SU-DHL-6 (cell line): ENCODE data around the gene GRIFIN.

Experiments used
- H2AFZ ChIP-seq: fragments of 200-600 bp; sonication (generic); 2 replicates; pipeline ENCODE4 v1.6.1; 2014; ENCODE audit warnings: low read depth, mild to moderate bottlenecking, moderate library complexity, mixed read lengths, antibody characterized with exemption, low read length; ENCODE audit not compliant: severe bottlenecking
- H3F3A ChIP-seq: fragments of 200-600 bp; shearing (Covaris generic); 2 replicates; pipeline ENCODE4 v1.6.0; 2016; ENCODE audit warnings: antibody characterized with exemption, mild to moderate bottlenecking; ENCODE audit not compliant: insufficient read depth
- H3K27ac ChIP-seq: fragments of 200-600 bp; sonication (generic); 2 replicates; pipeline ENCODE4 v1.5.1; 2016; ENCODE audit warnings: low read depth, mild to moderate bottlenecking, low read length, moderate library complexity, mixed read lengths
- H3K27me3 ChIP-seq: fragments of 200-600 bp; sonication (generic), shearing (Covaris generic); 2 replicates; pipeline ENCODE4 v1.6.0; 2014; ENCODE audit warnings: mild to moderate bottlenecking, low read length
- H3K36me3 ChIP-seq: fragments of 200-600 bp; sonication (generic); 2 replicates; pipeline ENCODE4 v1.6.1; 2014; ENCODE audit warnings: mild to moderate bottlenecking, low read length, mixed read lengths
- H3K4me2 ChIP-seq: fragments of 300-600, 200-600 bp; shearing (Covaris generic), sonication (generic); 2 replicates; pipeline ENCODE4 v1.6.0; 2014; ENCODE audit warnings: low read length, low read depth, mild to moderate bottlenecking; ENCODE audit not compliant: poor library complexity, severe bottlenecking
- H3K4me3 ChIP-seq: fragments of 200-600 bp; sonication (generic); 2 replicates; pipeline ENCODE4 v1.5.1; 2014; ENCODE audit warnings: antibody characterized with exemption, low read length, mild to moderate bottlenecking, mixed read lengths; ENCODE audit not compliant: insufficient read depth, poor library complexity, severe bottlenecking
- H3K79me2 ChIP-seq: fragments of 200-600 bp; sonication (generic); 2 replicates; pipeline ENCODE4 v1.6.1; 2014; ENCODE audit warnings: mild to moderate bottlenecking, low read length, moderate library complexity; ENCODE audit not compliant: insufficient read depth
- H3K9ac ChIP-seq: fragments of 200-600 bp; sonication (generic); 2 replicates; pipeline ENCODE4 v1.7.0; 2014; ENCODE audit warnings: mild to moderate bottlenecking, low read length
- H3K9me2 ChIP-seq: fragments of 200-600 bp; sonication (generic); replicated peaks from 2 replicates; pipeline ENCODE4 v1.6.1; 2014; ENCODE audit warnings: low read length; ENCODE audit not compliant: insufficient read depth
- H3K9me3 ChIP-seq: fragments of 200-600 bp; sonication (generic); 2 replicates; pipeline ENCODE4 v1.6.1; 2014; ENCODE audit warnings: low read length, mixed read lengths; ENCODE audit not compliant: insufficient read depth
- H4K20me1 ChIP-seq: fragments of 200-600 bp; sonication (generic); 2 replicates; pipeline ENCODE4 v1.6.1; 2014; ENCODE audit warnings: low read depth, mild to moderate bottlenecking, antibody characterized with exemption, low read length, moderate library complexity, mixed read lengths
- CTCF ChIP-seq: fragments of 200-600 bp; sonication (generic); IDR thresholded peaks from one replicate; pipeline ENCODE4 v1.5.1; 2017; ENCODE audit warnings: antibody characterized with exemption, mild to moderate bottlenecking, low read length, moderate library complexity; ENCODE audit not compliant: insufficient read depth, poor library complexity, severe bottlenecking
- EZH2phosphoT487 ChIP-seq: fragments of 200-600 bp; sonication (generic), shearing (Covaris generic); conservative IDR thresholded peaks from 2 replicates; pipeline ENCODE4 v1.6.1; 2018; ENCODE audit warnings: mild to moderate bottlenecking, antibody characterized with exemption, low read length, moderate library complexity, mixed read lengths

The GRIFIN gene

GRCh38 chr7:2490181-2490651 lies 14.0 kb upstream of the GRIFIN start:
- Histone ChIP-seq H3K79me2 (no peaks in the 10 kb centered on the region), H2AFZ (no peak overlapping the region), H3K36me3 (no peaks in the 10 kb centered on the region), H4K20me1 (no peaks in the 10 kb centered on the region), H3K9me2 (no peaks in the 10 kb centered on the region), H3K27ac (no peak overlapping the region), H3F3A (no peaks in the 10 kb centered on the region), H3K9me3 (no peaks in the 10 kb centered on the region), H3K27me3 (no peaks in the 10 kb centered on the region), H3K9ac (no peak overlapping the region), H3K4me3 (no peak overlapping the region), H3K4me2 (no peak overlapping the region)
- no peak for TF ChIP-seq EZH2phosphoT487
- no peak for TF ChIP-seq CTCF

GRCh38 chr7:2488681-2489080 lies 12.5 kb upstream of the GRIFIN start:
- H3K4me2 ChIP-seq = no peak overlapping the region
- no peaks in the 10 kb centered on the region for H3K79me2 ChIP-seq
- H3K4me3 ChIP-seq = no peak overlapping the region
- no peak overlapping the region for H3K9ac ChIP-seq
- H3K27me3 ChIP-seq = no peaks in the 10 kb centered on the region
- TF ChIP-seq EZH2phosphoT487 (no peak), CTCF (no peak)
- H3K27ac ChIP-seq = no peak overlapping the region
- H2AFZ ChIP-seq = no peak overlapping the region
- no peaks in the 10 kb centered on the region for H3F3A ChIP-seq
- H3K36me3 ChIP-seq = no peaks in the 10 kb centered on the region
- no peaks in the 10 kb centered on the region for H4K20me1 ChIP-seq
- H3K9me2 ChIP-seq = no peaks in the 10 kb centered on the region
- no peaks in the 10 kb centered on the region for H3K9me3 ChIP-seq

- TF ChIP-seq CTCF (no peak), EZH2phosphoT487 (no peak)
- Histone ChIP-seq H2AFZ (no peak overlapping the region), H3K27ac (no peak overlapping the region), H3K27me3 (no peaks in the 10 kb centered on the region), H4K20me1 (no peaks in the 10 kb centered on the region), H3K9me2 (no peaks in the 10 kb centered on the region), H3K9ac (no peak overlapping the region), H3K4me3 (no peak overlapping the region), H3K36me3 (no peaks in the 10 kb centered on the region), H3K79me2 (no peaks in the 10 kb centered on the region), H3K9me3 (no peaks in the 10 kb centered on the region), H3F3A (no peaks in the 10 kb centered on the region), H3K4me2 (no peak overlapping the region)
Measured at GRCh38 chr7:2488272-2488645, 12.1 kb upstream of the GRIFIN start.
